ENCODE results near the gene LCOR. TPM values are rescaled to one million over a fixed set of nuclear protein-coding genes. Genes with fewer than 3 reads are reported as not detected.

The LCOR gene
- total and polyA plus RNA-seq, 2 of the 13 experiments (the other 11 are each of a cell fraction or from before 2014, with no cell fraction given) = 12.4 to 23.7 TPM

DNA sequence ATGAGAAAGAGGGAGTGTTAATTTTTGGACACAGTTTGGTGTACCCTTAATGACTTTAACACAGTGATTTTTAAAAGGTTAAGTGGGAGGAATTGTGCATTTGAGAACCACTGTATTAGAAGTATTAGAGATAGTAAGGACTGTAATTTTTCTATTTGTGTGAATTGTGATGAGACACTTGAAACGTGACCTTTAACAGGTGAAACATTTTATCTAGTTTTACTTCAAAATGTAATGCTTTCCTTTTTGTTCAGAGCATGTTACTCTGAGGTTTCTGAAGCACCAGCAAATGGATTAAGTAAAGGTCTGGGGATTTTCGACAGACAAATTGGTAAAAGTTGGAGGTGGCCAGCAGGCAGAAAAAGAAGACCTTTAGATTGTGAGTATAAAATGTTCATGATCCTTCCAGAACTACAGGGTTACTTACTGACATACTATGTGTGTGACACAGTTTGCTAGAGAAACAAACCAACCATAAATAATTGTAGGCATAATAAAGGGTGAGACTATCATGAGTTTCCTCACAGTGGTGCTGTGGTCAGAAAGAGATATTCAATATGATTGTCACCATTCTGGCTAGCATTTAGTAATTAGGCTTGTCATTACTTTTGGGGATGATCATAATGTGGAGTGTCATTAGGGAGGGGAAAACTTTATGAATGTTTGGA, 26.1 kb downstream of the LCOR start (continued):
- TF ChIP-seq HNF4G (IDR thresholded peaks at IDR 0.05; ENCODE audit: borderline replicate concordance, low read depth, low read length) (no peak), HNF4G (CRISPR knock-in tag; IDR thresholded peaks at IDR 0.05; ENCODE audit: borderline replicate concordance, low read depth) (no peak), ZNF362 (CRISPR knock-in tag; IDR thresholded peaks at IDR 0.05; ENCODE audit: borderline replicate concordance) (no peak), KDM5B (CRISPR knock-in tag; IDR thresholded peaks at IDR 0.05; ENCODE audit: borderline replicate concordance) (no peak), KAT8 (CRISPR knock-in tag; IDR thresholded peaks at IDR 0.05) (no peak), ZNF569 (CRISPR knock-in tag; IDR thresholded peaks at IDR 0.05; ENCODE audit: borderline replicate concordance) (no peak), ZNF225 (CRISPR knock-in tag; IDR thresholded peaks at IDR 0.05) (no peak), ZNF18 (CRISPR knock-in tag; IDR thresholded peaks at IDR 0.05; ENCODE audit: insufficient replicate concordance) (no peak), GTF3A (CRISPR knock-in tag; conservative IDR thresholded peaks at IDR 0.05) (no peak), GFI1 (CRISPR knock-in tag; IDR thresholded peaks at IDR 0.05; ENCODE audit: borderline replicate concordance) (no peak), AKAP8 (CRISPR knock-in tag; IDR thresholded peaks at IDR 0.05) (no peak), ZNF282 (IDR thresholded peaks at IDR 0.05; ENCODE audit: partially characterized antibody) (no peak)
- TF ChIP-seq, protein P1, sequence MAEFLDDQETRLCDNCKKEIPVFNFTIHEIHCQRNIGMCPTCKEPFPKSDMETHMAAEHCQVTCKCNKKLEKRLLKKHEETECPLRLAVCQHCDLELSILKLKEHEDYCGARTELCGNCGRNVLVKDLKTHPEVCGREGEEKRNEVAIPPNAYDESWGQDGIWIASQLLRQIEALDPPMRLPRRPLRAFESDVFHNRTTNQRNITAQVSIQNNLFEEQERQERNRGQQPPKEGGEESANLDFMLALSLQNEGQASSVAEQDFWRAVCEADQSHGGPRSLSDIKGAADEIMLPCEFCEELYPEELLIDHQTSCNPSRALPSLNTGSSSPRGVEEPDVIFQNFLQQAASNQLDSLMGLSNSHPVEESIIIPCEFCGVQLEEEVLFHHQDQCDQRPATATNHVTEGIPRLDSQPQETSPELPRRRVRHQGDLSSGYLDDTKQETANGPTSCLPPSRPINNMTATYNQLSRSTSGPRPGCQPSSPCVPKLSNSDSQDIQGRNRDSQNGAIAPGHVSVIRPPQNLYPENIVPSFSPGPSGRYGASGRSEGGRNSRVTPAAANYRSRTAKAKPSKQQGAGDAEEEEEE (CRISPR knock-in tag; IDR thresholded peaks at IDR 0.05; ENCODE audit: borderline replicate concordance) = no peak
